ENCODE data around the gene TRERF1.
"Not testable (repeated sequence)": the region's sequence is repeated elsewhere in the genome, so short reads cannot be mapped to it uniquely, and the experiment has no call there.

The TRERF1 gene

DNA sequence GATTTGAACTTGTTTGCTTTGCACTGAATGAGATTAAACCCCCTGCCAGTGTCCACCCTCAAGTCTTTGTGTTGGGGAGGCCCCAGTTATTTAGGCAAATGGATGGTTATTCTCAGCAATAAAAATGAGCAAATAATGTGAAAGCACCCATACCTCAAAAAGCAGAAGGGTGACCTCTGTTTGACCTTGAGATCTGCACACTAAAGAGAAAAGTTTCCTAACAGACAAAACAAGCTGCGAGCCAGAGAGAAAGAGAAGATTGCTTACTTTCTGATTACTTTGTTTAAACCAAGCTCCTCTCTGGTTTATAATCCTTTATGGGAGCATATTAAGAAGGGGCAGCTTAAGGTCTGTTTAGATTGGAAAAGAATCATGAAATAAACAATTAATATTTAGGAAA lies 30.4 kb upstream of the TRERF1 start:
- no peaks in the 10 kb centered on the region for H3K36me3 ChIP-seq (replicated peaks)
- no peaks in the 10 kb centered on the region for H3K27me3 ChIP-seq (replicated peaks)
- H3K4me3 ChIP-seq (ENCODE audit: low read depth, low read length): no peak overlapping the region
- DNase-seq: no peak
- in situ Hi-C loops (cut with HindIII; ENCODE audit: low pct_ligation_motif_present, low sequenced_read_pairs): no loop called here
- no peak overlapping the region for H3K27ac ChIP-seq
- TF ChIP-seq, protein P1, sequence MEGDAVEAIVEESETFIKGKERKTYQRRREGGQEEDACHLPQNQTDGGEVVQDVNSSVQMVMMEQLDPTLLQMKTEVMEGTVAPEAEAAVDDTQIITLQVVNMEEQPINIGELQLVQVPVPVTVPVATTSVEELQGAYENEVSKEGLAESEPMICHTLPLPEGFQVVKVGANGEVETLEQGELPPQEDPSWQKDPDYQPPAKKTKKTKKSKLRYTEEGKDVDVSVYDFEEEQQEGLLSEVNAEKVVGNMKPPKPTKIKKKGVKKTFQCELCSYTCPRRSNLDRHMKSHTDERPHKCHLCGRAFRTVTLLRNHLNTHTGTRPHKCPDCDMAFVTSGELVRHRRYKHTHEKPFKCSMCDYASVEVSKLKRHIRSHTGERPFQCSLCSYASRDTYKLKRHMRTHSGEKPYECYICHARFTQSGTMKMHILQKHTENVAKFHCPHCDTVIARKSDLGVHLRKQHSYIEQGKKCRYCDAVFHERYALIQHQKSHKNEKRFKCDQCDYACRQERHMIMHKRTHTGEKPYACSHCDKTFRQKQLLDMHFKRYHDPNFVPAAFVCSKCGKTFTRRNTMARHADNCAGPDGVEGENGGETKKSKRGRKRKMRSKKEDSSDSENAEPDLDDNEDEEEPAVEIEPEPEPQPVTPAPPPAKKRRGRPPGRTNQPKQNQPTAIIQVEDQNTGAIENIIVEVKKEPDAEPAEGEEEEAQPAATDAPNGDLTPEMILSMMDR (IDR thresholded peaks at IDR 0.05; ENCODE audit: low read depth, low read length, missing control alignments): no peak

DNA sequence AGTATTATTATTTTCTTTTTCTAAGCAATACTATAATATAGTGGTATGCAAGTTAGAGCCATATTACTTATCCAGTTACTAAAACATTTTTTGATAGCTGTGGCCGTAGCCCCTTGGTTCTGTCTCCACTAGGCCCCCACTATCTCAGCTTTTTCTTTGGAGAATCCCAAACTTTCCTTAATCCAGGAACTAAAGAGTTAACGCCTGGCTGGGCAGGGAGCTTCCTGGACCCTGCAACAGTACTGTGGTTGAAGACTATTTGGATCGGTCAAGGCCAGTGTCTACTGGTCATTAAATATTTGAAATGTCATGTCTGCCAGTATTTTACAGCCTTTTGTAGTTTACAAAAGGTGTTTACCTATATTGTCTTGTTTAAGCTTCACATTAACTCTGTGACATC lies 20.0 kb upstream of the TRERF1 start:
- DNase-seq: no peak
- TF ChIP-seq, protein P1 (IDR thresholded peaks at IDR 0.05; ENCODE audit: low read depth, low read length, missing control alignments): no peak
- in situ Hi-C loops (cut with HindIII; ENCODE audit: low pct_ligation_motif_present, low sequenced_read_pairs): no loop called here
- Histone ChIP-seq H3K27me3 (replicated peaks) (no peaks in the 10 kb centered on the region), H3K36me3 (replicated peaks) (no peaks in the 10 kb centered on the region), H3K27ac (no peak overlapping the region), H3K4me3 (ENCODE audit: low read depth, low read length) (no peak overlapping the region)

DNA sequence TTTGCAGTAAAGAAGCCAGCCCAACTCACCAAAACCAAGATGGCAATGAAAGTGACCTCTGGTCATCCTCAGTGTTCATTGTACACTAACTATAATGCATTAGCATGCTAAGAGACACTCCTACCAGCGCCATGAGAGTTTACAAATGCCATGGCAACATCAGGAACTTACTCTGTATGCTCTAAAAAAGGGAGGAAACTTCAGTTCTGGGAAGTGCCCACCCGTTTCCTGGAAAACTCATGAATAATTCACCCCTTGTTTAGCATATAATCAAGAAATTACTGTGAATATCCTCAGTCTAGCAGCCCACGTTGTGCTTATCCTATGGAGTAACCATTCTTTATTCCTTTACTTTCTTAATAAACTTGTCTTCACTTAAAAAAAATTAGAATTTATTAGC lies 19.4 kb upstream of the TRERF1 start:
- Histone ChIP-seq H3K4me3 (ENCODE audit: low read depth, low read length) (no peak overlapping the region), H3K36me3 (replicated peaks) (no peaks in the 10 kb centered on the region), H3K27me3 (replicated peaks) (no peaks in the 10 kb centered on the region), H3K27ac (no peak overlapping the region)
- no peak for DNase-seq
- in situ Hi-C loops (cut with HindIII; ENCODE audit: low pct_ligation_motif_present, low sequenced_read_pairs): no loop called here
- TF ChIP-seq, protein P1 (IDR thresholded peaks at IDR 0.05; ENCODE audit: low read depth, low read length, missing control alignments): no peak

DNA sequence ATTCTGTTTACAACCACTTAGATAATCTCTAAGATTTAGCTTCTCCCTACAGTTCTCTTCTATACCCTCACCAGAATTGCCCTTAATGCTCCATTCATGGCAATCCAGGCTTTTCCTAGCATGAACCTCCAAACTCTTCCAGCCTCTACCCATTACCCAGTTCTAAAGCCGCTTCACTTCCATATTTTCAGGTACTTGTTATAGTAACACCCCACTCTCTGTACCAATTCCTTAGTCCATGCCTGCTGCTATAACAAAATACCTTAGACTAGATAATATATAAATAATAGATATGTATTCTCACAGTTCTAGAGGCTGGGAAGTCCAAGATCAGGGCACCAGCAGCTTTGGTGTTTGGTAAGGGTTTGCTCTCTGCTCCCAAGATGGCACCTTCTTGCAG lies 16.5 kb upstream of the TRERF1 start:
- H3K36me3 ChIP-seq (replicated peaks): no peaks in the 10 kb centered on the region
- in situ Hi-C loops (cut with HindIII; ENCODE audit: low pct_ligation_motif_present, low sequenced_read_pairs): no loop called here
- no peak for DNase-seq

DNA sequence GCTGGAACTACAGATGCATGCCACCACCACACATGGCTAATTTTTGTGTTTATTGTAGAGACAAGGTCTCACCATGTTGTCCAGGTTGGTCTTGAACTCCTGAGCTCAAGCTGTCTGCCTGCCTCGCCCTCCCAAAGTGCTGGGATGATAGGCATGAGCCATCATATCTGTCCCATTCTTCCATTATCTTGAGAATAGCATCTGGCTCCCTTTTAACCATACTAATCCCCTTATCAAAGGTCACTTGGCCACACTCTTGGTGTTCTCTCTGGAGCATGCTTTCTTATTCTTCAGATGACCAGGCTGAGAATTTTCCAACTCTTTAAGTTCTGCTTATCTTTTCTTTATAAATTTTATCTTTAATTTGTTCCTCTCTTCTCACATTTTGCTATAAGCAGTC lies 15.9 kb upstream of the TRERF1 start:
- H3K36me3 ChIP-seq (replicated peaks): no peaks in the 10 kb centered on the region
- no peak overlapping the region for H3K27ac ChIP-seq
- DNase-seq: no peak
- no peaks in the 10 kb centered on the region for H3K27me3 ChIP-seq (replicated peaks)
- in situ Hi-C loops (cut with HindIII; ENCODE audit: low pct_ligation_motif_present, low sequenced_read_pairs): no loop called here
- TF ChIP-seq, protein P1 (IDR thresholded peaks at IDR 0.05; ENCODE audit: low read depth, low read length, missing control alignments): no peak
- no peak overlapping the region for H3K4me3 ChIP-seq (ENCODE audit: low read depth, low read length)

More for the DNA sequence above, 16.5 kb upstream of the TRERF1 start:
- TF ChIP-seq, protein P1 (IDR thresholded peaks at IDR 0.05; ENCODE audit: low read depth, low read length, missing control alignments): no peak
- Histone ChIP-seq H3K27ac (no peak overlapping the region), H3K27me3 (replicated peaks) (no peaks in the 10 kb centered on the region), H3K4me3 (ENCODE audit: low read depth, low read length) (no peak overlapping the region)

DNA sequence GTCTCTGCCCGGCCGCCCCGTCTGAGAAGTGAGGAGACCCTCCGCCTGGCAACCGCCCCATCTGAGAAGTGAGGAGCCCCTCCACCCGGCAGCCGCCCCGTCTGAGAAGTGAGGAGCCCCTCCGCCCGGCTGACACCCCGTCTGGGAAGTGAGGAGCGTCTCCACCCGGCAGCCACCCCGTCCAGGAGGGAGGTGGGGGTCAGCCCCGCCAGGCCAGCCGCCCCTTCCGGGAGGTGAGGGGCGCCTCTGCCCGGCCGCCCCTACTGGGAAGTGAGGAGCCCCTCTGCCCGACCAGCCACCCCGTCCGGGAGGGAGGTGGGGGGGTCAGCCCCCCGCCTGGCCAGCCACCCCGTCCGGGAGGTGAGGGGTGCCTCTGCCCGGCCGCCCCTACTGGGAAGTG lies 14.7 kb upstream of the TRERF1 start:
- H3K4me3 ChIP-seq (ENCODE audit: low read depth, low read length); H3K27me3 ChIP-seq (replicated peaks); DNase-seq; H3K36me3 ChIP-seq (replicated peaks); H3K27ac ChIP-seq; in situ Hi-C loops (cut with HindIII; ENCODE audit: low pct_ligation_motif_present, low sequenced_read_pairs): not testable (repeated sequence)
